SU-DHL-6 (cell line): Measurements from ENCODE around the gene TRABD.

Experiments used
- H2AFZ ChIP-seq: fragments of 200-600 bp; sonication (generic); 2 replicates; pipeline ENCODE4 v1.6.1; 2014; ENCODE audit warnings: low read depth, mild to moderate bottlenecking, moderate library complexity, mixed read lengths, antibody characterized with exemption, low read length; ENCODE audit not compliant: severe bottlenecking
- H3F3A ChIP-seq: fragments of 200-600 bp; shearing (Covaris generic); 2 replicates; pipeline ENCODE4 v1.6.0; 2016; ENCODE audit warnings: antibody characterized with exemption, mild to moderate bottlenecking; ENCODE audit not compliant: insufficient read depth
- H3K27ac ChIP-seq: fragments of 200-600 bp; sonication (generic); 2 replicates; pipeline ENCODE4 v1.5.1; 2016; ENCODE audit warnings: low read depth, mild to moderate bottlenecking, low read length, moderate library complexity, mixed read lengths
- H3K27me3 ChIP-seq: fragments of 200-600 bp; sonication (generic), shearing (Covaris generic); 2 replicates; pipeline ENCODE4 v1.6.0; 2014; ENCODE audit warnings: mild to moderate bottlenecking, low read length
- H3K36me3 ChIP-seq: fragments of 200-600 bp; sonication (generic); 2 replicates; pipeline ENCODE4 v1.6.1; 2014; ENCODE audit warnings: mild to moderate bottlenecking, low read length, mixed read lengths
- H3K4me2 ChIP-seq: fragments of 300-600, 200-600 bp; shearing (Covaris generic), sonication (generic); 2 replicates; pipeline ENCODE4 v1.6.0; 2014; ENCODE audit warnings: low read length, low read depth, mild to moderate bottlenecking; ENCODE audit not compliant: poor library complexity, severe bottlenecking
- H3K4me3 ChIP-seq: fragments of 200-600 bp; sonication (generic); 2 replicates; pipeline ENCODE4 v1.5.1; 2014; ENCODE audit warnings: antibody characterized with exemption, low read length, mild to moderate bottlenecking, mixed read lengths; ENCODE audit not compliant: insufficient read depth, poor library complexity, severe bottlenecking
- H3K79me2 ChIP-seq: fragments of 200-600 bp; sonication (generic); 2 replicates; pipeline ENCODE4 v1.6.1; 2014; ENCODE audit warnings: mild to moderate bottlenecking, low read length, moderate library complexity; ENCODE audit not compliant: insufficient read depth
- H3K9ac ChIP-seq: fragments of 200-600 bp; sonication (generic); 2 replicates; pipeline ENCODE4 v1.7.0; 2014; ENCODE audit warnings: mild to moderate bottlenecking, low read length
- H3K9me2 ChIP-seq: fragments of 200-600 bp; sonication (generic); replicated peaks from 2 replicates; pipeline ENCODE4 v1.6.1; 2014; ENCODE audit warnings: low read length; ENCODE audit not compliant: insufficient read depth
- H3K9me3 ChIP-seq: fragments of 200-600 bp; sonication (generic); 2 replicates; pipeline ENCODE4 v1.6.1; 2014; ENCODE audit warnings: low read length, mixed read lengths; ENCODE audit not compliant: insufficient read depth
- H4K20me1 ChIP-seq: fragments of 200-600 bp; sonication (generic); 2 replicates; pipeline ENCODE4 v1.6.1; 2014; ENCODE audit warnings: low read depth, mild to moderate bottlenecking, antibody characterized with exemption, low read length, moderate library complexity, mixed read lengths
- CTCF ChIP-seq: fragments of 200-600 bp; sonication (generic); IDR thresholded peaks from one replicate; pipeline ENCODE4 v1.5.1; 2017; ENCODE audit warnings: antibody characterized with exemption, mild to moderate bottlenecking, low read length, moderate library complexity; ENCODE audit not compliant: insufficient read depth, poor library complexity, severe bottlenecking
- EZH2phosphoT487 ChIP-seq: fragments of 200-600 bp; sonication (generic), shearing (Covaris generic); conservative IDR thresholded peaks from 2 replicates; pipeline ENCODE4 v1.6.1; 2018; ENCODE audit warnings: mild to moderate bottlenecking, antibody characterized with exemption, low read length, moderate library complexity, mixed read lengths

The TRABD gene

GRCh38 chr22:50224071-50224470, 38.4 kb downstream of the TRABD start:
- H3K4me2 ChIP-seq = no peak overlapping the region
- no peaks in the 10 kb centered on the region for H4K20me1 ChIP-seq
- H3K9me3 ChIP-seq = no peaks in the 10 kb centered on the region
- TF ChIP-seq EZH2phosphoT487 (no peak), CTCF (no peak)
- H3K36me3 ChIP-seq = no peaks in the 10 kb centered on the region
- H3K27me3 ChIP-seq = no peaks in the 10 kb centered on the region
- H3K27ac ChIP-seq = no peak overlapping the region
- H2AFZ ChIP-seq = no peak overlapping the region
- no peak overlapping the region for H3K4me3 ChIP-seq
- H3K79me2 ChIP-seq = no peaks in the 10 kb centered on the region
- no peaks in the 10 kb centered on the region for H3K9me2 ChIP-seq
- H3K9ac ChIP-seq = no peak overlapping the region
- no peaks in the 10 kb centered on the region for H3F3A ChIP-seq

- H3K27me3 ChIP-seq = no peaks in the 10 kb centered on the region
- H3K79me2 ChIP-seq = no peaks in the 10 kb centered on the region
- H3K9ac ChIP-seq = no peak overlapping the region
- no peaks in the 10 kb centered on the region for H3K36me3 ChIP-seq
- H4K20me1 ChIP-seq = no peaks in the 10 kb centered on the region; the same call in 1 of the 2 replicates
- H3K27ac ChIP-seq = no peak overlapping the region
- no peak overlapping the region for H2AFZ ChIP-seq
- TF ChIP-seq CTCF (no peak), EZH2phosphoT487 (no peak)
- no peaks in the 10 kb centered on the region for H3F3A ChIP-seq
- H3K9me3 ChIP-seq = no peaks in the 10 kb centered on the region
- no peak overlapping the region for H3K4me3 ChIP-seq
- H3K4me2 ChIP-seq = no peak overlapping the region
- H3K9me2 ChIP-seq = no peaks in the 10 kb centered on the region
These were observed 39.7 kb downstream of the TRABD start for GRCh38 chr22:50225200-50225969.

- H3K4me3 ChIP-seq = no peak overlapping the region
- H3K9ac ChIP-seq = no peak overlapping the region
- H3K79me2 ChIP-seq = no peaks in the 10 kb centered on the region
- TF ChIP-seq EZH2phosphoT487 = no peak
- no peak for TF ChIP-seq CTCF
- no peaks in the 10 kb centered on the region for H3K9me2 ChIP-seq
- no peaks in the 10 kb centered on the region for H3K27me3 ChIP-seq
- no peaks in the 10 kb centered on the region; the same call in 1 of the 2 replicates for H4K20me1 ChIP-seq
- H3F3A ChIP-seq = no peaks in the 10 kb centered on the region
- no peak overlapping the region for H3K27ac ChIP-seq
- no peaks in the 10 kb centered on the region for H3K36me3 ChIP-seq
- no peaks in the 10 kb centered on the region for H3K9me3 ChIP-seq
- H2AFZ ChIP-seq = no peak overlapping the region
- no peak overlapping the region for H3K4me2 ChIP-seq
These were observed 40.6 kb downstream of the TRABD start for GRCh38 chr22:50226063-50226874.
